Measurements from ENCODE around the gene PKHD1.

DNA sequence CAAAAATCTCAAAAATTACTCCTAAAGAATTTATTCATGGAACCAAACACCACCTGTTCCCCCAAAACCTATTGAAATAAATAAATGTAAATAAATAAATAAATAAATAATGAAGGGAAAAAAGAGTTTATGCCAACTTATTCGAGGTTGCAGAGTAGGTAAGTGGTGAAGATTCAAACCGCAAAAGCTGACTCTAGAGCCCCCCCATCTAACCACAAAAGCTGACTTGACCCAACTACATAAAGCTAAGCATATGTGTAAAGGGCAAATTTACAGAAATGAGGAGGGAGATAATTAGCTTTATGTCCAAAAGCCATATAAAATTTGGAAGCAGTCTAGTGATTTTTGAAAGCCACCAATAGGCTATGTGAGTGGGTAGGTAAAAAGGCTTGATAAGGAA, 486.9 kb downstream of the PKHD1 start:
- TF ChIP-seq POLR2A (IDR thresholded peaks at IDR 0.05) = no peak
- TF ChIP-seq, protein P1, sequence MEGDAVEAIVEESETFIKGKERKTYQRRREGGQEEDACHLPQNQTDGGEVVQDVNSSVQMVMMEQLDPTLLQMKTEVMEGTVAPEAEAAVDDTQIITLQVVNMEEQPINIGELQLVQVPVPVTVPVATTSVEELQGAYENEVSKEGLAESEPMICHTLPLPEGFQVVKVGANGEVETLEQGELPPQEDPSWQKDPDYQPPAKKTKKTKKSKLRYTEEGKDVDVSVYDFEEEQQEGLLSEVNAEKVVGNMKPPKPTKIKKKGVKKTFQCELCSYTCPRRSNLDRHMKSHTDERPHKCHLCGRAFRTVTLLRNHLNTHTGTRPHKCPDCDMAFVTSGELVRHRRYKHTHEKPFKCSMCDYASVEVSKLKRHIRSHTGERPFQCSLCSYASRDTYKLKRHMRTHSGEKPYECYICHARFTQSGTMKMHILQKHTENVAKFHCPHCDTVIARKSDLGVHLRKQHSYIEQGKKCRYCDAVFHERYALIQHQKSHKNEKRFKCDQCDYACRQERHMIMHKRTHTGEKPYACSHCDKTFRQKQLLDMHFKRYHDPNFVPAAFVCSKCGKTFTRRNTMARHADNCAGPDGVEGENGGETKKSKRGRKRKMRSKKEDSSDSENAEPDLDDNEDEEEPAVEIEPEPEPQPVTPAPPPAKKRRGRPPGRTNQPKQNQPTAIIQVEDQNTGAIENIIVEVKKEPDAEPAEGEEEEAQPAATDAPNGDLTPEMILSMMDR (IDR thresholded peaks at IDR 0.05) = no peak

All from uterus (tissue), 2 donors.